Measurements from ENCODE around the gene BCAM. TPM values are rescaled to one million over a fixed set of nuclear protein-coding genes. Genes with fewer than 3 reads are reported as not detected.

Gene BCAM
- total and polyA plus RNA-seq, 7 donors = 12.5 to 44.9 (median 20.0) TPM

- Histone ChIP-seq H3K9me3 (no peaks in the 10 kb centered on the region), H3K4me1 (peaks cover 8% of the 10 kb centered on the region), H3K27ac (no peak overlapping the region), H3K4me3 (no peak overlapping the region), H3K27me3 (ENCODE audit: insufficient read depth in 3 of 3, low read length in 2 of 3) (no peaks in the 10 kb centered on the region), H3K36me3 (ENCODE audit: insufficient read depth in 1 of 2, low read depth in 1 of 2) (no peaks in the 10 kb centered on the region)
- no peak for ATAC-seq
- intact Hi-C loops (cut with DNase I) = no loop called here
- no peak for DNase-seq
- 95 to 100% (median 97%) methylated on average over 4 of the region's 4 CpGs for WGBS, 3 donors
- no peak for TF ChIP-seq CTCF (IDR thresholded peaks at IDR 0.05)
Observed at GRCh38 chr19:44783545-44783944, 25.4 kb upstream of the BCAM start.

GRCh38 chr19:44785271-44785670 lies 23.6 kb upstream of the BCAM start:
- Histone ChIP-seq H3K36me3 (ENCODE audit: insufficient read depth in 1 of 2, low read depth in 1 of 2) (no peaks in the 10 kb centered on the region), H3K9me3 (no peaks in the 10 kb centered on the region), H3K4me3 (no peak overlapping the region), H3K4me1 (peaks cover 8% of the 10 kb centered on the region), H3K27me3 (ENCODE audit: insufficient read depth in 3 of 3, low read length in 2 of 3) (no peaks in the 10 kb centered on the region), H3K27ac (no peak overlapping the region)
- DNase-seq (no peak), ATAC-seq (no peak)
- TF ChIP-seq CTCF (IDR thresholded peaks at IDR 0.05) = no peak
- intact Hi-C loops (cut with DNase I) = no loop called here
- WGBS, 3 donors = 83 to 88% (median 88%) methylated on average over 3 of the region's 3 CpGs

- Histone ChIP-seq H3K27ac (no peak overlapping the region), H3K4me3 (no peak overlapping the region), H3K36me3 (ENCODE audit: insufficient read depth in 1 of 2, low read depth in 1 of 2) (no peaks in the 10 kb centered on the region), H3K4me1 (peaks cover 8% of the 10 kb centered on the region), H3K9me3 (no peaks in the 10 kb centered on the region), H3K27me3 (ENCODE audit: insufficient read depth in 3 of 3, low read length in 2 of 3) (no peaks in the 10 kb centered on the region)
- WGBS, 3 donors = 92 to 94% (median 93%) methylated on average over 15 of the region's 15 CpGs
- no peak for ATAC-seq
- TF ChIP-seq CTCF (IDR thresholded peaks at IDR 0.05) = no peak
- intact Hi-C loops (cut with DNase I) = no loop called here
- no peak for DNase-seq
Observed at GRCh38 chr19:44785993-44786392, 22.9 kb upstream of the BCAM start.

- H3K4me1 ChIP-seq = peaks cover 8% of the 10 kb centered on the region
- H3K27me3 ChIP-seq (ENCODE audit: insufficient read depth in 3 of 3, low read length in 2 of 3) = no peaks in the 10 kb centered on the region
- no peaks in the 10 kb centered on the region for H3K36me3 ChIP-seq (ENCODE audit: insufficient read depth in 1 of 2, low read depth in 1 of 2)
- no peaks in the 10 kb centered on the region for H3K9me3 ChIP-seq
- no peak for ATAC-seq
- H3K27ac ChIP-seq = no peak overlapping the region
- H3K4me3 ChIP-seq = no peak overlapping the region
- WGBS, 3 donors = 89 to 93% (median 92%) methylated on average over 6 of the region's 6 CpGs
- intact Hi-C loops (cut with DNase I) = no loop called here
- TF ChIP-seq CTCF (IDR thresholded peaks at IDR 0.05) = no peak
- DNase-seq = no peak
Observed at GRCh38 chr19:44788971-44789370, 19.9 kb upstream of the BCAM start.

- ATAC-seq (no peak), DNase-seq (no peak)
- no peaks in the 10 kb centered on the region for H3K9me3 ChIP-seq
- 58 to 60% (median 59%) methylated on average over 12 to 13 of the region's 13 CpGs for WGBS, 3 donors
- intact Hi-C loops (cut with DNase I) = no loop called here
- H3K27ac ChIP-seq = no peak overlapping the region
- H3K4me3 ChIP-seq = no peak overlapping the region
- no peaks in the 10 kb centered on the region for H3K4me1 ChIP-seq
- H3K36me3 ChIP-seq (ENCODE audit: insufficient read depth in 1 of 2, low read depth in 1 of 2) = no peaks in the 10 kb centered on the region
- H3K27me3 ChIP-seq (ENCODE audit: insufficient read depth in 3 of 3, low read length in 2 of 3) = no peaks in the 10 kb centered on the region
- no peak for TF ChIP-seq CTCF (IDR thresholded peaks at IDR 0.05)
Observed at GRCh38 chr19:44789943-44790483, 18.9 kb upstream of the BCAM start.
